HEK293 (cell line): ENCODE results near the gene PHACTR3.

Experiments
- CTCF ChIP-seq: fragments of 450-650 bp; formaldehyde crosslinking; IDR thresholded peaks from 2 replicates; pipeline ENCODE4 v1.5.1; 2016; ENCODE audit warnings: missing biosample characterization, missing genetic modification characterization
- ELK4 ChIP-seq: IDR thresholded peaks from 2 replicates; pipeline ENCODE4 v1.6.1; 2011; ENCODE audit warnings: mild to moderate bottlenecking, low read depth, low read length, borderline replicate concordance
- REST ChIP-seq: fragments of 450-650 bp; formaldehyde crosslinking; IDR thresholded peaks from 2 replicates; pipeline ENCODE4 v1.5.1; 2016; ENCODE audit warnings: missing biosample characterization, missing genetic modification characterization
- YY1 ChIP-seq: fragments of 450-650 bp; formaldehyde crosslinking; IDR thresholded peaks from 2 replicates; pipeline ENCODE4 v1.5.1; 2018; ENCODE audit warnings: missing biosample characterization, missing genetic modification characterization
- ZBTB48 ChIP-seq: fragments of 450-650 bp; formaldehyde crosslinking; IDR thresholded peaks from 2 replicates; pipeline ENCODE4 v1.5.1; 2016; ENCODE audit warnings: missing biosample characterization, missing genetic modification characterization
- ZNF133 ChIP-seq: fragments of 450-650 bp; formaldehyde crosslinking; IDR thresholded peaks from 2 replicates; pipeline ENCODE4 v1.5.1; 2016; ENCODE audit warnings: missing biosample characterization, missing genetic modification characterization
- ZNF138 ChIP-seq: fragments of 450-650 bp; formaldehyde crosslinking; IDR thresholded peaks from 2 replicates; pipeline ENCODE4 v1.5.1; 2016; ENCODE audit warnings: missing biosample characterization, missing genetic modification characterization, borderline replicate concordance
- ZNF239 ChIP-seq: fragments of 450-650 bp; formaldehyde crosslinking; IDR thresholded peaks from 2 replicates; pipeline ENCODE4 v1.5.1; 2016; ENCODE audit warnings: missing biosample characterization, missing genetic modification characterization
- ZNF24 ChIP-seq: fragments of 450-650 bp; formaldehyde crosslinking; IDR thresholded peaks from 2 replicates; pipeline ENCODE4 v1.5.1; 2016; ENCODE audit warnings: missing biosample characterization, missing genetic modification characterization
- ZNF292 ChIP-seq: fragments of 450-650 bp; formaldehyde crosslinking; IDR thresholded peaks from 2 replicates; pipeline ENCODE4 v1.5.1; 2016; ENCODE audit warnings: low read depth, missing biosample characterization, missing genetic modification characterization, borderline replicate concordance
- ZNF311 ChIP-seq: fragments of 450-650 bp; formaldehyde crosslinking; IDR thresholded peaks from 2 replicates; pipeline ENCODE4 v1.5.1; 2017; ENCODE audit warnings: missing biosample characterization, missing genetic modification characterization, borderline replicate concordance
- ZNF404 ChIP-seq: fragments of 450-650 bp; formaldehyde crosslinking; IDR thresholded peaks from 2 replicates; pipeline ENCODE4 v1.5.1; 2017; ENCODE audit warnings: missing biosample characterization, missing genetic modification characterization
- ZNF423 ChIP-seq: fragments of 450-650 bp; formaldehyde crosslinking; IDR thresholded peaks from 2 replicates; pipeline ENCODE4 v1.5.1; 2016; ENCODE audit warnings: missing biosample characterization, missing genetic modification characterization
- ZNF548 ChIP-seq: fragments of 450-650 bp; formaldehyde crosslinking; IDR thresholded peaks from 2 replicates; pipeline ENCODE4 v1.5.1; 2016; ENCODE audit warnings: missing biosample characterization, missing genetic modification characterization

- TF ChIP-seq ZNF138 (tag by site-specific recombination) = no peak
- TF ChIP-seq ZNF239 (tag by site-specific recombination) = no peak
- no peak for TF ChIP-seq REST (tag by site-specific recombination)
- no peak for TF ChIP-seq ZNF24
- TF ChIP-seq CTCF (tag by site-specific recombination) = no peak
- no peak for TF ChIP-seq ZNF133 (tag by site-specific recombination)
- TF ChIP-seq ZBTB48 (tag by site-specific recombination) = no peak
- TF ChIP-seq ZNF311 (tag by site-specific recombination) = no peak
- TF ChIP-seq ZNF548 (tag by site-specific recombination) = no peak
- no peak for TF ChIP-seq YY1 (tag by site-specific recombination)
- TF ChIP-seq ZNF404 (tag by site-specific recombination) = no peak
- TF ChIP-seq ELK4 = no peak
- TF ChIP-seq ZNF292 (tag by site-specific recombination) = no peak
- no peak for TF ChIP-seq ZNF423 (tag by site-specific recombination)
These were observed 147.8 kb downstream of the PHACTR3 start for GRCh38 chr20:59752101-59752586.
